Fibroblast of the conjunctiva (primary cell): ENCODE results near the gene EIF4A3.
"Not testable (repeated sequence)": the region's sequence is repeated elsewhere in the genome, so short reads cannot be mapped to it uniquely, and the experiment has no call there.

Experiments
- DNase-seq: peaks from one replicate; pipeline ENCODE4 v3.0.0-alpha.2; 2010; ENCODE audit warnings: low read depth

The EIF4A3 gene

DNA sequence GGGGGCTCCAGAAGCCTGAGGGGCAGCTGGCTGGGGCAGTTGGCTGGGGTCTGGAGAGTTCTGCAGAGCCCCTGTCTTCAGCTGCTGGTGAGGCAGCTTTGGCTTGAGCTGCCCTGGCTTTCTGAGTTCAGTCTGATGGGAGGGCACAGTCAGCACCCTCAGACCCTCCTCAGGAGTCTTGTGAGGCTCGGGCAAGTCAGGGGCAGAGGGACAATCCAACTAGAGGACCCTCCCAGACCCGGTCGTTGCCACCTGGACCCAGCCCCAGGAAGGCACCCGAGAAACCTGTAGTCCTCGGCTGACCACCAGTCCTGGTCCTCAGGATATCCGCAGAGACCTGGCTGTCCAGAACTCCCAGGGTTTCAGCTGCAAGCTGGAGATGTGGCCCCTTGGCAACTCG, 24.8 kb upstream of the EIF4A3 start:
- no peak for DNase-seq

DNA sequence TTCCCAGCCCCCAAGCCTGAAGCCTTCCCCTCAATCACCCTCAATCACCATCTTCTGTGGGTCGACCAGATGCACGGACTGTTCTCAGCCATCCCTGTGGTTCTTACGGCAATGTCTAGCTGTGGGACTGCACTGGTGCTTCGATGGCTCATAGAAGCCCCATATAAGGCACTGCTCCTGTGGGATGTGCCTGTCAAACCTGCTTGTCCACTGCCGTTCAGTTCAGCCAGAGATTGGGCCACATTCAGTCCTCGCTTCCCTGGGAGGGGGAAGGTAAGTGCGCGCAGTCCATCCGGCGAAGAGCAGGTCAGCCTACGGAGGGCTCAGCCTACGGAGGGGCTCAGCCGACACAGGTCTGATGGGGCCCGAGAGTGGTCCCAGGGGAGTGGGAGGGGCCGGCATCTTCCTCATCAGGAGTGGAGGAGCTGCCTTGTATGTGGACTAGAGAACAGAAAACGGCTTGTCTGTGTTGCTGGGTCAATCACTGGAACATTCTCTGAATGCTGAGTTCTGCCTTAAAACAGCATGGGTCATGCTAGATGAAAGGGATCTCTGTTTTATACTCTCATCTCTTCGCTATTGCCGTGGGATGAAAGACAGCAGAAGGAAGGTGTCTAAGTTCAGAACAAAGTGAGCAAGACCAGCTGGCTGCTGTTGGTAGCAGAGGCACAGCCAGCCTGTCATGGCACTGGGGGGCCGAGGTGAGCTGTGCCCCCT, 23.0 kb upstream of the EIF4A3 start, which contains the start of gene CARD14:
CARD14 (plus strand) TSS at position 247 of the 717 bp plus-strand sequence. CDS start 11,409 bp downstream, outside the sequence.
- no peak for DNase-seq

DNA sequence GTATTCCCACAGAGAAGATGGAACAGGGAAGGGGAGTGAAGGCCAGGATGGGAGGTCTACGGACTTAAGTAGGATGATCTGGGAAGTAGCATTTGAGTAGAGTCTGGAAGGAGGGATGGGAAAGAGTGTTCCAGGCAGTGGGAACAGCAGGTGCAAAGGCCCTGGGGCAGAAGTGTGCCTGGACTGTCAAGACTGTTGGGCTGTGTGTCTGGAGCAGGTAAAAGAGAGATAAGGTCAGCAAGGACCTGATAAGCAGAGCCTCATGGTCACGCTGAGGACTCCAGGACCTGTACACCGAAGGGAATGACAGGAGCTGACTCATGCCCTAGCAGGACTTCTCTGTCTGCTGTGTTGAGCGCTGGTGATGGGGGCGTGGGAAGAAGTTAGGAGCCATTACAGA, 22.2 kb upstream of the EIF4A3 start:
- no peak for DNase-seq

DNA sequence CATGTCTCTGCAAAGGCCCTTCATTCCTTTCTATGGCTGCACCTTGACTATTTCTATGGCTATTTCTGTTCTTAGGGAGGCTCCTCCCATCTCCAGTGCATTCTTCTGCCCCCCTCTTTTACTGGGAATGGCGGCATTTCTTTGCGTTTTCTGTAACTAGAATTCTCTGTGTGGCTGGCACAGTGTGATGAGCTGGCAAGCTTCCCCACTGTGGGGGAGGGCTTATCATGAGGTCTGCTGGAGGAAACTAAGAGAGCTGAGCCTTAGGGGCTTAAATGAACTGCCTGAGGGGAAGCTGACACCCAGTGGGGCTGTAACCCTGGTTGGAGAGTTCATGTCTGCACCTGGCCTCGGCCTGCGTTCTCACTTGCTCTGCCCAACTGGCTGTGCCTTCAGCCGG, 21.4 kb upstream of the EIF4A3 start:
- DNase-seq = no peak

GRCh38 chr17:80166446-80166845, 19.5 kb upstream of the EIF4A3 start:
- DNase-seq = no peak

- no peak for DNase-seq
Measured at GRCh38 chr17:80164185-80164584, 17.3 kb upstream of the EIF4A3 start.

GRCh38 chr17:80163336-80163735, 16.4 kb upstream of the EIF4A3 start:
- DNase-seq = no peak

- no peak for DNase-seq
Measured at GRCh38 chr17:80160536-80160935, 13.6 kb upstream of the EIF4A3 start.

- no peak for DNase-seq
Measured at GRCh38 chr17:80158846-80159245, 11.9 kb upstream of the EIF4A3 start.

- not testable (repeated sequence) for DNase-seq
Measured at GRCh38 chr17:80155600-80155999, 8.7 kb upstream of the EIF4A3 start.

DNA sequence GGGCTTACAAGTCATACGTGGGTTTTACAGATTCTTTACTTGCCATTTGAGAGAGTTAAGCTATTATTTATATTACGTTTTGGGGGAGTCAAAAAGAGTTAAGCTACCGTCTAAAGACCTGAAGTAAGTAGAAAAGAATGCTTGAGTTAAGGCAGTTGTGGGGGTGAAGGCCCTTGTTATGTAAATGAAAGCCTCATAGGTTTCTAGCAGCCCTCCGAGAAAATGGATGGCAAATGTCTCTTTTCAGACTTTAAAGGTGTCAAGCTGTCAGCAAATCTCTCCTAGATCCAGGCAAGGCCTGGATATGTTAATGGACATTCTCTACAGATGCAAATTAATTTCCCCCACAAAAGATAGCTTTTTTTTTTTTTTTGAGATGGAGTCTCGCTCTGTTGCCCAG, 7.2 kb upstream of the EIF4A3 start:
- no peak for DNase-seq

DNA sequence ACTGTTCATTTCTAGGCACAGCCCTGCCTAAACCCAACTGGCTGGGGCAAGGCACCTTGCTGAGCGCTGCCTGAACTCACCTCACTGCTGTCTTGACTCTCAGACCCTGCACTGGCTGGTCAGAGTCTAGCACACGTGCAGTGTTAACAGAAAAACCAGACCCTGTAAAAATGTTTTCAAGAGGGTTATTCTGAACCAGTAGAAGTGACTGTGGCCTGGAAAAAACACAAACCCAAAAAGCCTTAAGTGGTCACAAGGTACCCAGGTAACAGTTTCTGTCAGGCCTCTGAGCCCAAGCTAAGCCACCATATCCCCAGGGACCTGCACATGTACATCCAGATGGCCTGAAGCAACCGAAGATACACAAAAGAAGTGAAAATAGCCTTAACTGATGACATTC, 6.1 kb upstream of the EIF4A3 start:
- no peak for DNase-seq

GRCh38 chr17:80152081-80152702, 5.3 kb upstream of the EIF4A3 start:
- DNase-seq = no peak

GRCh38 chr17:80151333-80151732, 4.4 kb upstream of the EIF4A3 start:
- DNase-seq = peak; percentile 34

- DNase-seq = no peak
Measured at GRCh38 chr17:80146121-80147034, 550 bp downstream of the EIF4A3 start.

GRCh38 chr17:80145076-80146075, 1.6 kb downstream of the EIF4A3 start:
- no peak for DNase-seq

- no peak for DNase-seq
Measured at GRCh38 chr17:80142929-80143328, 4.0 kb downstream of the EIF4A3 start.

- no peak for DNase-seq
Measured at GRCh38 chr17:80141463-80142165, 5.3 kb downstream of the EIF4A3 start.

GRCh38 chr17:80138856-80139426, 8.0 kb downstream of the EIF4A3 start:
- no peak for DNase-seq

DNA sequence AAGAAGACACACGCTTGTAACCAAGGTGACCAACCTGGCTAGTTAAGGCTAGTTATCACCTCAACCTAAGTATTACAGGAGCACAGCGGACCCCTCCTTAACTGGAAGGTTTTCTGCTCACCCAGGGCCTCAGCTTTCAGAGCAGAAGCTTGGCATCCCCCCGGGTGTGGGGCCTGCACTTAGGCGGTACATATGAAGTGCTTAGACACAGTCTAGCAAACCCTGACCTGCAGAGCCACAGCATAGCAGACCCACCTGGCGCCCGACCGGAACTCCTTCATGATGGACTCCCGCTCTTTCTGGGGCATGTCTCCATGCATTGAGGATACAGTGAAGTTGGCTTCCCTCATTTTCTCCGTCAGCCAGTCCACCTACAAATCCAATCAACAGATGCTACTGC, 9.8 kb downstream of the EIF4A3 start:
- DNase-seq = no peak

DNA sequence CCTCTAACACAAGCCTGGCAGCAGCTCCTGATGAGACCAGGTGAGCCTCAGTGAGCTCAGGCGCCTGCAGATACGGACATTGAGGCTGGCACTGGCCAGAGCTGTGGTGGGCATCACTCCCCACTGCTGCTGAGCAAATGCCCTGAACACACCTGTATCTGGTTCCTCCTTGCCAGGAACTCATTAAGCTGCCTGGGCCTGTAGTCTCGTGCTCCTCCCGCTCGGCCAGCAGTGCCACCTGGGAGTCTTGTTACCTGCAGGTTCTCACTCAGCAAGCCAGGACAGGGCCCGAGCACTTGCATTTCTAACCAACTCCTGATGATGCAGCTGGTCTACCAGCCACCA, 13.3 kb downstream of the EIF4A3 start:
- DNase-seq = no peak
